GM12874 (cell line): Measurements from ENCODE around the gene HOXC6.

Experiments used
- CTCF ChIP-seq: IDR thresholded peaks from 2 replicates; pipeline ENCODE4 v1.5.1; 2011; ENCODE audit warnings: low read depth, mild to moderate bottlenecking, control low read depth, low read length, moderate library complexity; ENCODE audit not compliant: insufficient read depth

Gene HOXC6

GRCh38 chr12:54010053-54010971 lies 17.9 kb upstream of the HOXC6 start:
- TF ChIP-seq CTCF, result no peak

- no peak for TF ChIP-seq CTCF
Observed at GRCh38 chr12:54010972-54011664, 17.1 kb upstream of the HOXC6 start.

- no peak for TF ChIP-seq CTCF
Observed at GRCh38 chr12:54011665-54012532, 16.3 kb upstream of the HOXC6 start.

GRCh38 chr12:54012631-54013409 lies 15.4 kb upstream of the HOXC6 start:
- TF ChIP-seq CTCF, result no peak

- TF ChIP-seq CTCF, result no peak
Observed at GRCh38 chr12:54014377-54015017, 13.7 kb upstream of the HOXC6 start.

- no peak for TF ChIP-seq CTCF
Observed at GRCh38 chr12:54015018-54015931, 13.0 kb upstream of the HOXC6 start.
